Measurements from ENCODE around the gene OXCT2.
A peak's percentile ranks its signal among the peaks of the same experiment; 100 is the strongest.
"Not testable (repeated sequence)": the region's sequence is repeated elsewhere in the genome, so short reads cannot be mapped to it uniquely, and the experiment has no call there.

The OXCT2 gene

DNA sequence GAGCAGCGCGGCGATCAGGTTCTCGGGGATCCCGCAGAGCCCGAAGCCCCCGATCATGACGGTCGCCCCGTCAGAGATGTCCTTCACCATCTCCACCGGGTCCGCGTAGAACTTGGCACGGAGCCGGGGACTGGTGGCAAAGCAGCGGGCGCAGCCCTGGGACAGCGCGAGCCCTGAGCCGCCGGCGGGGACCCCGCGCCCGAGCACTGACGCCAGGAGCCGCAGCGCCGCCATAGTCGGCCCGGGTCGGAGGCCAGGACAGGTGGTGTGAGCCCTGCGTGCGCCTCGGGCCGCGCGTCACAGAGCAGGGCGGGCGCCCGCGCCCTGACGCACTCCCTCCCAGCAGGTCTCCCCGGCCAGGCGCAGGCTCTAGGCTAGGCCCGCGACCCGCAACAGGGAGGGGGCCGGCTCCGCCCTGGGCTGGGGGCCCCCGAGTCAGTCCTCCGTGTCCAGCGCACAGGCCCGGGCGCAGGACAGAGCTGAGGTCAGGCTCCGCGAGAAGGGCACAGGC lies at the start of gene OXCT2:
Gene OXCT2 (minus strand): TSS at position 327 of the 511 bp plus-strand sequence. CDS start 93 bp downstream, at position 234.
- DNase-seq (ENCODE audit: low read depth in 2 of 2), result not testable (repeated sequence)

DNA sequence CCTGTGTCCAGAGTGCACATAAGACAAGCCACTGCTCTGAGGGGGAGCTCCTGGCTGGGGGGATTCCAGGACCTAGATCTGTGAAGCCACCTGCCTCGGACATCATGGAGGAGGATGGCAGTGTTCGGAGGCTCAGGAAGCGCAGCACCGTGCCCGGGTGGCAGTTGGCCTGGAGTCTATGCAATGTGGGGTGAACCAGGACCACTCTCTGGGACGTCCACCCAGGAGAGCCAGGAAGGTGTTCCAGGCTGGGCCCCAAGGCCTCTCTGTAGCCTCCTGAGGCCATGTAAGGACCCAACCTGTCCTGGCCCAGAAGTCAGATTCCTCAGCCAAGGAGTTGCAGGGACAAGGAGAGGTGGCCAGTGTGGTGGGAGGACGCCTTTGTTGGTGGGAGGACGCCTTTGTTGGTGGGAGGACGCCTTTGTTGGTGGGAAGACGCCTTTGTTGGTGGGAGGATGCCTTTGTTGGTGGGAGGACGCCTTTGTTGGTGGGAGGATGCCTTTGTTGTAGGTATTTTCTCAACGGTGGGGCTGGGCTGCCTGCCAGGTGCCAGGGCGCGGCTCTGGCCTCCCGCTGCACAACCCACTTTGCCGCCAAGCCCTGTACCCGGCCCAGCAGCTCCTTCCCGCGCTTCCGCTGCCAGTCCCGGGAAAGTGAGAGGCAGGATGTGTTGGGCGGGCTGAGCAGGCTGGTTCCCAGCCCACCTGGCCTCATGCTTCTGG lies 48.1 kb upstream of the OXCT2 start:
- no peak for DNase-seq (ENCODE audit: low read depth in 2 of 2)

- DNase-seq (ENCODE audit: low read depth in 2 of 2), result no peak
Observed at GRCh38 chr1:39818482-39818881, 47.3 kb upstream of the OXCT2 start.

GRCh38 chr1:39817091-39817932 lies 46.2 kb upstream of the OXCT2 start:
- not testable (repeated sequence) for DNase-seq (ENCODE audit: low read depth in 2 of 2)

- peak; percentile 27 to 32 for DNase-seq (ENCODE audit: low read depth in 2 of 2)
Observed at GRCh38 chr1:39816415-39817090, 45.4 kb upstream of the OXCT2 start.

DNA sequence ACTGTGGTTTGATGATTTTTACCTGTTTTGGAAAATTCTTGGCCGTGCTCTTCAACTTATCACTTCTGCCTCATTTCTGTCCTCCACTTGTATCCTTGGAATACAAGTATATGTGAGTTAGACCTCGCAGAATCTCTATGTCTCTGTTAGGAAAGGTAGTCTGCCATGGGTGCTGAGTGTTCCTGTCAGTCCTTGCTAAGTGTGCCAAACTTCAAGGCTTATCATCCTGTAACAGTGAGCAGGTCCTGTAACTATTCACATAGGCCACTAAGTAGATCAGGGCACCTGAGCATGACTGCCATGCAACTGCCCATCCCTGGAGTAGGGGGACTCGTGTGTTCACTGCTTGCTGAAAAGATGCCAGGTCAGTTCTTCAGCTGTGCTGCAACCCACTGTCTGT lies 41.8 kb upstream of the OXCT2 start:
- no peak for DNase-seq (ENCODE audit: low read depth in 2 of 2)

DNA sequence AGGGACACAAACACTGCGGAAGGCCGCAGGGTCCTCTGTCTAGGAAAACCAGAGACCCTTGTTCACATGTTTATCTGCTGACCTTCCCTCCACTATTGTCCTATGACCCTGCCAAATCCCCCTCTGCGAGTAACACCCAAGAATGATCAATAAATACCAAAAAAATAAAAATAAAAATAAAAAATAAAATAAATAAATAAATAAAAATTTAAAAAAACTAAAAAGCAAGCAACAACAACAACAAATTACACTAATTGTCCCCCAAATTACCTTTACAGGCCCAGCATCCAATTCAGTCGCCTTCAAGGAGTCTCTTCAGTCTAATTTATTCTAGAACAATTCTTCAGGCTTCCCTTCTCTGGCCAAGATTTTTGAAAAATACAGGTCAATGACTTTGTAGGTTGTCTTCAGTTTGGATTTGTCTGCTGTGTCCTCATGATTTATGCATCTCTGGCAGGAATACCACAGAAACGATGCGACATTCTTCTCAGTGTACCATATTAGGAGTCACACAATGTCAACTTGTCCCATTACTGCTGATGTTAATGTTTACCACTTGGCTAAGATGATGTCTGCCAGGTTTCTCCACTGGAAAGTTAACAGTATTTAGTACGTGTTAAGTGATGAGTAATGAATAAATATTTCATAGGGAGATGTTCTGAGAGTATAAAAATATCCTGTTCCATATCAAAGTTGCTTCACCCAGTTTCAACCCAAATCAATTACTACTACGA lies 37.8 kb upstream of the OXCT2 start:
- DNase-seq (ENCODE audit: low read depth in 2 of 2), result no peak

- DNase-seq (ENCODE audit: low read depth in 2 of 2), result no peak
Observed at GRCh38 chr1:39805385-39805784, 34.2 kb upstream of the OXCT2 start.

DNA sequence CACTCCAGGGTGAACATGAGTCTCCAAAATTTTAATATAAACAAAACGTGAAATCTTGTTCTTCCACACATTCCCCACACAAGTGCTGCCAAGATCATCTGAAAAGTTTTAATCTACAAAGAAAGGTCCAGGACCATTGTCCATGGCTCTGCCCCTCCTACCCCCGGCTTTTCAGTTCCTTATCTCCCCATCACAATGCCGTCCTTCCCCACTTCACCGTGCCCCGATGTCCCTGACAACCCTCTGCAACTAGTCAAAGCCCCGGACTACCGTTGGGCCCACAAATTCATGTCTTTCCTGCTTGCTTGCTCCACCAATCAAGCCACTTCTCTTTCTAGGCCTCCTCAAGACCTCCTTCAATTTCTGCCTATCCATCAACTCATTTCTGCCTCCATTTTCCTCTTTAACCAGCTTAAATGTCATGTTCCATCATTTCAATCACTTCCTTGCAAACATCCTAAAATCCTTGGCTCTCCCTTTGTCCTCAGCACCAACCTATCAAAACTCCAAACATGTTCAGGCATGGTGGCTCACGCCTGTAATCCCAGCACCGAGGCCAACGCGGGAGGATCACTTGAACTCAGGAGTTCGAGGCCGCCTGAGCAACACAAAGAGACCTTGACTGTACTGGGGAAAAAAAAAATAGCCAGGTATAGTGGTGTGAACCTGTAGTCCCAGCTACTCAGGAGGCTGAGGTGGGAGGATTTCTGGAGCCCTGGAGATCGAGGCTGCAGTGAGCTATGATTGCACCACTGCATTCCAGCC lies 31.5 kb upstream of the OXCT2 start:
- no peak for DNase-seq (ENCODE audit: low read depth in 2 of 2)

DNA sequence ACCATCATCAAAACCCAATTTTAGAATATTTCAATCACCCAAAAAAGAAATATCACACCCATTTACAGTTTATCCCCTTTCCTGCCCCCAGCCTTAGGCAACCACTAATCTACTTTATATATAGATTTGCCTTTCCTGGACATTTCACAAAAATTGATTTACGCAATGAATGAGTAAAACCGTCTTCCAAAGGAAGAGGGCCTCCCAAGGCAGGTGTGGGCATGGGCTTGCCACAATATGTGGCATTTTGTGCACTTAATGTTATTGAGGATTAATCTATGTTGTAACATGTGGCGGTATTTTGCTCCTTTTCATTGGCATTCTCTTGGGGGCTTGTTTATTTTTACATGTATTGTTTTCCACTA lies 29.3 kb upstream of the OXCT2 start:
- no peak for DNase-seq (ENCODE audit: low read depth in 2 of 2)

DNA sequence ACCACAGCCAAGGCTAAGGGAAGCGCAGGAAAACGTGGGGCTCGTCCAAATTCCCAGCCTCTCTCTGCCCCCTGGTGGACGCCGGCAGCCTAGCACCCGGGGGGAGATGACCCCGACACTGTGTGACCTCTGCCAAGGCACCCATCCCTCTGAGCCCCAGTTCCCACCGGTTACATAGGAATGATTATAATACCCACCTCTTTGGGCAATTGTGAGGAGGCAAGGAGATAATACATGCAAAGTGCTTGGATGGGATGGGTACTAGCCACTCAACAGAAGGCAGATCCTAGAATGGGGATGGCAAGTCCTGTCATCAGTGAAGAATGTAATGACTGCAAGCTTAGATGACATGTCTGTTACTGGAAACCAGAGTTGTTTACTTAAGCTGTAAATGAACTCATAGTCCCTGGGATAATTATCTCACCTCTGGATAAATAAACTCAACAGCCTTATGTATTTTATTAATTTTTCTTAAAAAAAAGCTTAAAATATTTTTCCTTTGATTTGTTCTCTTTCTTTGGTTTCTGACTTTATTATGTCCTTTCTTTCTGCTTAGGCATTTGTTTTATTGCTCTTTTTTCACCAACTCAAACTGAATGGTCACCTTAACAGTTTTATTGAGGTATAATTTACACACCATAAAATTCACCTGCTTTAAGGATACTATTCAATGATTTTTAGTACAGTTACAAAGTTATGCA lies 28.8 kb upstream of the OXCT2 start:
- DNase-seq (ENCODE audit: low read depth in 2 of 2), result peak; percentile 29 to 42

- not testable (repeated sequence) for DNase-seq (ENCODE audit: low read depth in 2 of 2)
Observed at GRCh38 chr1:39798859-39799769, 28.0 kb upstream of the OXCT2 start.

DNA sequence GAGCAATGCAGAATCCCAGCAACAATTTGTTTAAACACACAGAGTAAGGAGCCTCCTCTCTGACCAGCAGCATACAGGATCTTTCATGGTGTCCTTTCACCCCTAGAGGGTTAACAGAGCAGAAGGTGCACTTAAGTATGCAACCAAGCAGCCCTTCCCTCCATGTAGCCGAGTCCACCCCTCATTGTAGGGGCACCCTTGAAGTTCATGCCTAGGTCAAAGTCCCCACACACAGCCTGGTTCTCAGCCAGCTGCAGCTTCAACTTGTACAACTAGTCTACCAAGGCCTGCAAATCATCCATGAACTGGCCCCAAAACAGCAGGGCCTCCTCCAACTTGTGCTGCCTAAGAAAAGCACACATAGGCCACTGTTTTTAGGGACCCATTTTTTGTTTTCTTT lies 24.5 kb upstream of the OXCT2 start:
- DNase-seq (ENCODE audit: low read depth in 2 of 2), result no peak

DNA sequence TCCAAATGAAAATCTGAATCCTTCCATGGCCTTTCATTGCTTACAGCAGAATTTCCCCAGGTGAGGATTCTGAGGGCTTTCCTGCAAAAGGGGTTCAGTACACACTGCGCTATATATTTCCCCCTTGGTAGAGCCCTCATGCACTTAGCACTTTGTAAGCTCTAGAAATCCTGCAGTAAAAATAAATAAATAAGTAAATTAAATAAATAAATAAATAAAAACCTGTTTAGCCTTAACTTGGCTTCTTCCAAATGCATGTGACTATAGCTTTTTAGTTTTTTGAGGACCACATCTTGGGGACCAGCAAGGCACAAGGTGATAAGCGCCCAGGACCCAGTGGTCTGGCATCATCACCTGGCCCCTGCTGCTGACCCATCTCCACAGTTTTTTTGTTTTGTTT lies 20.7 kb upstream of the OXCT2 start:
- no peak for DNase-seq (ENCODE audit: low read depth in 2 of 2)

- DNase-seq (ENCODE audit: low read depth in 2 of 2), result no peak
Observed at GRCh38 chr1:39789571-39790110, 18.5 kb upstream of the OXCT2 start.

- no peak for DNase-seq (ENCODE audit: low read depth in 2 of 2)
Observed at GRCh38 chr1:39788758-39789570, 17.8 kb upstream of the OXCT2 start, which contains the start of gene BMP8B. Gene BMP8B (minus strand): TSS chr1:39788865. CDS start chr1:39788485, 380 bp downstream.

GRCh38 chr1:39788426-39788757 lies 17.2 kb upstream of the OXCT2 start:
- DNase-seq (ENCODE audit: low read depth in 2 of 2), result no peak

DNA sequence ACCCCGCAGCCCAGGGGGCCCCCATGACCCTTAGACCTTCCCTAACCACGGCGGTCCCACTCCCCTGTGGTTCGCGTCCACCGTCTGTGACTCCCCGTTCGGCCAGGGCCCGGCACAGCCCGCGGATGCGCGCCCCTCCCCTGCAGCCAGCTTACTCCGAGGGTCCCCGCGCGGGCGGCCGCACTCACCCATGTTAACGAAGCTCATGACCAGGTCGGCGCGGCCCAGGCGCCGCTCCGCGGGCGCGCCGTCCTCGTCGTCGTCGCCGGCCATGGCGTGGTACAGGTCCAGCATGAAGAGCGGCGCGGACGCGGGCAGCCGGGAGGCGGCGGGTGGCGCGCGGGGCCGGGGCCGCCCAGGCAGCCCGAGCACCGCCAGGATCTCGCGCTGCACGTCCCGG lies 16.8 kb upstream of the OXCT2 start:
- DNase-seq (ENCODE audit: low read depth in 2 of 2), result not testable (repeated sequence)
